ENCODE results near the gene PCSK5.
"Not testable (repeated sequence)": the region's sequence is repeated elsewhere in the genome, so short reads cannot be mapped to it uniquely, and the experiment has no call there.

The PCSK5 gene

DNA sequence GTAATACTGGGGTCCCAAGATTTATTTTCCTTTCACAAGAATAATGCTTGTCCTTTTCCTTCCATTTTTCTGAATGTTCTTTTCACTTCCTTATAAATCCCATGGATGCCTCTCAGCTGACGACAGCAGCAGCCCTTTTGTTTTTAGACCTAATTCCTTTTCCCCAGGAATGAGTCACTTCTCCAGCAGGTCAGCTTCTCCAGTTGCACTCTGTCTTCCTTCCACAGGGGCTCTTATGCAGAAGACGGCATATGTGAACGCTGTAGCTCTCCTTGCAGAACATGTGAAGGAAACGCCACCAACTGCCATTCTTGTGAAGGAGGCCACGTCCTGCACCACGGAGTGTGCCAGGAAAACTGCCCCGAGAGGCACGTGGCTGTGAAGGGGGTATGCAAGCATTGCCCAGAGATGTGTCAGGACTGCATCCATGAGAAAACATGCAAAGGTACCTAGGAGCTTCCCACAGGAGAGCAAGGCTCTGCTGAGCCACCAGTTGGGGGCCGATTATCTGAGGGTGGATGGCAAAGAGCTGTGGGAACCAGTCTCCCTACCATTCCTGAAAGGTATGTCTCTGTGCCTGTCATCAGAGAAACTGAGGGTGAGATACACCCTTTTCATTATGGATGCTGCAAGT is 430.8 kb downstream of the PCSK5 start:
- no peak for DNase-seq
- TF ChIP-seq POLR2A (IDR thresholded peaks at IDR 0.05; ENCODE audit: low read length) (no peak), GATA1 (IDR thresholded peaks at IDR 0.05; ENCODE audit: low read depth, low read length) (no peak)

- TF ChIP-seq POLR2A (IDR thresholded peaks at IDR 0.05; ENCODE audit: low read length) (no peak), GATA1 (IDR thresholded peaks at IDR 0.05; ENCODE audit: low read depth, low read length) (no peak)
- no peak for DNase-seq
These were observed 432.3 kb downstream of the PCSK5 start for GRCh38 chr9:76322810-76323209.

DNA sequence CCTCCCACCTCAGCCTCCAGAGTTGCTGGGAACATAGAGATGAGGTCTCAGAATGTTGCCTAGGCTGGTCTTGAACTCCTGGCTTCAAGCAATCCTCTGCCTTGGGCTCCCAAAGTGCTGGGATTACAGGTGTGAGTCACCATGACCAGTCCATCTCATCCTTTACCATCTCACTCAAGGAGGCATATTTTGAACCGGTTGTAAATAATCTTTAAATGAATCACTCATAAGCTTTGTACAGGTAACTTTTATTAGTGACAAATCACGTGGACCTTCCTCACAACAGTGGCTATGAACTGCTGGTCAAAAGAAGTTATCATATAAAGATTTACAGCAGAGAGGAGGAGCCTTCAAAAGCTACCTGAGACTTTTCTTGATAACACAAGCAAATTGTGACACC is 433.0 kb downstream of the PCSK5 start:
- TF ChIP-seq POLR2A (IDR thresholded peaks at IDR 0.05; ENCODE audit: low read length) (no peak), GATA1 (IDR thresholded peaks at IDR 0.05; ENCODE audit: low read depth, low read length) (no peak)
- DNase-seq = no peak

GRCh38 chr9:76324030-76324429 is 433.6 kb downstream of the PCSK5 start:
- not testable (repeated sequence) for DNase-seq

- DNase-seq = no peak
- TF ChIP-seq POLR2A (IDR thresholded peaks at IDR 0.05; ENCODE audit: low read length) (no peak), GATA1 (IDR thresholded peaks at IDR 0.05; ENCODE audit: low read depth, low read length) (no peak)
These were observed 439.6 kb downstream of the PCSK5 start for GRCh38 chr9:76330034-76330433.

DNA sequence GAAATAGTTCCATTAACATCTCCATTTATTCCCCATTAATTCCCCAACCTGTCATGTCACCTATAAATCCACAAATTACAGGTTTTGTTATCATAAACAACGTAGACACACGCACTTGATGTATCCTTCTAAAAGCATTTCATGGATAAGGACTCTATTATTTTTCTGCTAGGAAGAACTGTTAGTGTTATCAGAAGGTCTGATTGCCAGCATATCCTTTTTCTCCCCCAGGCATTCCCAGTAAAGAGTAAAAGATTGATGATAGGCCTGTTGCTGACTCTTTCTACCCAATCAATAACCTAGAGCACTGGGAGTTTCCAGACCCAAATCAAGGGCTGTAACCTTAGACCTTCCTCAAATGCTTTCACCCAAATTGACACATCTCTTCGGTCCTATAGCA is 442.9 kb downstream of the PCSK5 start:
- TF ChIP-seq GATA1 (IDR thresholded peaks at IDR 0.05; ENCODE audit: low read depth, low read length) = no peak
- TF ChIP-seq POLR2A (IDR thresholded peaks at IDR 0.05; ENCODE audit: low read length) = no peak
- DNase-seq = no peak

DNA sequence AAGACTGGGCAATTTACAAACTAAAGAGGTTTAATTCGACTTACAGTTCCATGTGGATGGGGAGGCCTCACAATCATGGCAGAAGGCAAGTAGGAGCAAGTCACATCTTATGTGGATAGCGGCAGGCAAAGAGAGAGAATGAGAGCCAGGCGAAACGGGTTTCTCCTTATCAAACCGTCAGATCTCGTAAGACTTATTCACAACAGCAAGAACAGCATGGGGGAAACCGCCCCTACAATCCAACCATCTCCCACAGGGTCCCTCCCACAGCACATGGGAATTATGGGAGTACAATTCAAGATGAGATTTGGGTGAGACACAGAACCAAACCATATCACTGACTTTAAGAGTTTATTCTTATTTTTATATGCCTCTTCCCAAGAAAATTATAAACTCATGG is 443.5 kb downstream of the PCSK5 start:
- TF ChIP-seq GATA1 (IDR thresholded peaks at IDR 0.05; ENCODE audit: low read depth, low read length) = no peak
- TF ChIP-seq POLR2A (IDR thresholded peaks at IDR 0.05; ENCODE audit: low read length) = no peak
- no peak for DNase-seq

DNA sequence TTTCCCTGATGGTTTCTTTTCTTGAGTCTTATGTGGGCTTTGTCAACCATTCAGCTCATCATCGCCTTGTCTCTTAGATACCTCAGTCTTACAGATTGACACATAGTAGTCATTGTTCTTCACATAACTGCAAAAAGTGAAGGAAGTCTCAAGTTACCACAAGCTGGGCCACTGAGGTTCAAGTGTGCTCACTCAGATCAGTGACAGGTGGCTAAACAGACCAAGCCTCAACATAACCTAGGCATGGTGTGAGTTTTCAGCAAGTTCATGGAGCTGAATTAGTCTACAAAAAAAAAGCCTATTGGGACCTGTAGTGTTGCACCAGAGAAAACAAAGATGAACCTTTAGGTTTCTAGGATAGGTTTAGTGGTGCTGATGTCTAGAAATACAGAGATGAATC is 445.6 kb downstream of the PCSK5 start:
- TF ChIP-seq GATA1 (IDR thresholded peaks at IDR 0.05; ENCODE audit: low read depth, low read length) = no peak
- TF ChIP-seq POLR2A (IDR thresholded peaks at IDR 0.05; ENCODE audit: low read length) = no peak
- no peak for DNase-seq

GRCh38 chr9:76338418-76338817 is 447.9 kb downstream of the PCSK5 start:
- no peak for DNase-seq
- TF ChIP-seq POLR2A (IDR thresholded peaks at IDR 0.05; ENCODE audit: low read length) (no peak), GATA1 (IDR thresholded peaks at IDR 0.05; ENCODE audit: low read depth, low read length) (no peak)

GRCh38 chr9:76341616-76342015 is 451.1 kb downstream of the PCSK5 start:
- DNase-seq = no peak
- TF ChIP-seq POLR2A (IDR thresholded peaks at IDR 0.05; ENCODE audit: low read length) (no peak), GATA1 (IDR thresholded peaks at IDR 0.05; ENCODE audit: low read depth, low read length) (no peak)

GRCh38 chr9:76342201-76342600 is 451.7 kb downstream of the PCSK5 start:
- no peak for DNase-seq
- no peak for TF ChIP-seq POLR2A (IDR thresholded peaks at IDR 0.05; ENCODE audit: low read length)
- no peak for TF ChIP-seq GATA1 (IDR thresholded peaks at IDR 0.05; ENCODE audit: low read depth, low read length)

DNA sequence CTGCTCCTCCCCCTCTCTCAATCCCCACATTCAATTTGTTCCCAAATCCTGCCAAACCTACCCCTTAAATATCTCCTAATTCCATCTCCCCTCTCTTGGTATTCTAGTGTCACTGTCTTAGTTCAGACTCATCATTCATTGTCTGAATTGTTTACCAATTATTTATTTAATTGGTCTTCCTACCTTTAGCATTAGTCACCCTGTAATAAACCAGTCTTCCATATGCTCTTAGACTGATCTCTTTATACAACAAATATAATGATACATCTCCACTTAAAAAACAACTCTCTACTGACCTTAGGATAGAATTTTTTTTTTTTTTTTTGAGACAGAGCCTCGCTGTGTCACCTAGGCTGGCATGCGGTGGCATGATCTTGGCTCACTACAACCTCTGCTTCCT is 452.4 kb downstream of the PCSK5 start:
- TF ChIP-seq POLR2A (IDR thresholded peaks at IDR 0.05; ENCODE audit: low read length) (no peak), GATA1 (IDR thresholded peaks at IDR 0.05; ENCODE audit: low read depth, low read length) (no peak)
- no peak for DNase-seq

GRCh38 chr9:76349865-76350264 is 459.4 kb downstream of the PCSK5 start:
- TF ChIP-seq GATA1 (IDR thresholded peaks at IDR 0.05; ENCODE audit: low read depth, low read length) (no peak), POLR2A (IDR thresholded peaks at IDR 0.05; ENCODE audit: low read length) (no peak)

DNA sequence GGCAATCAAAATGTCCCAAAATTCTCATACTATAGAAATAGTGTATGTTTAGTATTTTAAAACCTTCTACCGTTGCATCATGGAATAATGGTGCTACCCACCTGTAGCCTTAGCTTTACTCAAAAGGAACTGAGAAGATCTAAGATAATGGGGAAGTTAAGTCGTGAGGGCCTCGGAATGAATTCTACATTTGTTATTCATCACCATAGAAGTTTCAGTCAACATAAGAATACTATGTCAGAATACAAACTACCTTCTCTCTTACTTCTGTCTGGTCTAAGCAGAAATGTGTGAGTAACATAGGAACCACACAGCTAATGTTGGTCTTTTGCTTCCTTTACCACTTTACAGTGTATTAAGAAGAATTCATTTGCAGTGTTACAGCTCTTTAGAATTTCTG is 460.5 kb downstream of the PCSK5 start:
- no peak for DNase-seq
- no peak for TF ChIP-seq POLR2A (IDR thresholded peaks at IDR 0.05; ENCODE audit: low read length)
- no peak for TF ChIP-seq GATA1 (IDR thresholded peaks at IDR 0.05; ENCODE audit: low read depth, low read length)

More at GRCh38 chr9:76349865-76350264, 459.4 kb downstream of the PCSK5 start:
- no peak for DNase-seq

GRCh38 chr9:76352026-76352620 is 461.6 kb downstream of the PCSK5 start:
- TF ChIP-seq POLR2A (IDR thresholded peaks at IDR 0.05; ENCODE audit: low read length) (no peak), GATA1 (IDR thresholded peaks at IDR 0.05; ENCODE audit: low read depth, low read length) (no peak)
- no peak for DNase-seq
